Stimulated activated CD8-positive, alpha-beta memory T cell treated with anti-CD3 and anti-CD28 coated beads, Interleukin-15, amount 100 ng/mL, for 1 hour (primary cell): Measurements from ENCODE around the gene PRSS27.
"Not testable (repeated sequence)": the region's sequence is repeated elsewhere in the genome, so short reads cannot be mapped to it uniquely, and the experiment has no call there.

Experiments
- DNase-seq: peaks from one replicate; pipeline ENCODE4 v3.0.0-alpha.2; 2020; ENCODE audit warnings: low read depth

Gene PRSS27

DNA sequence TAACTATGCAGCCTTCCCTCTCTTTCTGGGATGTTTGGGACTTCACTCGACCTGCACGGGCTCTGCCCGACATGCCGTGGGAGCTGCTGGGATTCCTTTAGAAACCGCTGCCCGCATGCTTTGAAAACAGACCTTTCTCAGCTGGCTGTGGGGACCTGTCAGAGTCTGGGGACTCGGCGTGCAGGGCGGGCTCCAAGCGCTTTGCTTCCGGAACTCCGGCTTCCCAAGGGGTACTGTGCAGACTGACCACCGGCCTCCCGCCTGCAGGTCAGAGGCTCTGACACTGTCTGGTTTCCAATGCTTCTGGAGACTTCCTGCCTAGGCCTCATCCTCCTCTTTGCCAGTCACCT is 11.8 kb downstream of the PRSS27 start:
- DNase-seq, result no peak

- DNase-seq, result no peak
These were observed 12.4 kb downstream of the PRSS27 start for GRCh38 chr16:2707368-2708289.

DNA sequence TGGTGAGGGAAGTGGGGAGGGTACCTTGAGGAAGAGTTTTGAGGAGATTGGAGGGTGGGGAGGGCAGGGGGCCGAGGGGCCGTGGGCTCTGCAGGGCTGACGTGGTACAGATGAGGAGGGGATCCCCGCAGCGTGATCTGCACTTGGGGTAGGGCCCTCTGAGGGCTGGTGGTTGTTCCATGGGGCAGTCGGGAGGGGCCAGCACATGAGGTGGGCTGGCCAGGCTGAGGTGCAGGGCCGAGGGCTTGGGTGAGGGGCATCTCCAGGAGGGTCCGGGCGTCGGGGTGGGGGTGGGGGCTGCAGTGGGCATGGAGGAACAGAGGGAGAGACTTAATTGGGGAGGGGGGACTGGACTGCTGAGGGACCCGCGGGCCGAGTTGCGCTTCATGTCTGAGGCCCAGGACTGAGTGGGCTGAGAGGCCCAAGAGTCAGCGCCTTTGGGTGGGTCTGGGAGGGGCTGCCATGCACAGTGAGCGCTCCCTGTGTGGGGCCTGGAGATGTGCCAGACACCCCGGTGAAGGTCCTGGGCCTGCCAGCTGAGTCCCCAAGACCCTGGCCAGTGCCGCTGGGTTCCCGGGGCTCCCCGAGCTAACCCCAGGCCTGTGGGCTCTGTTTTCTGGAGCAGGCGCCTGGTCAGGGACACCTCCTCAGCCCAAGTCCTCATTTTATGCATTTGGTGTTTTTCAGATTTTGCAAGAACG is 13.3 kb downstream of the PRSS27 start:
- DNase-seq, result no peak

GRCh38 chr16:2706085-2706484 is 13.9 kb downstream of the PRSS27 start:
- no peak for DNase-seq

DNA sequence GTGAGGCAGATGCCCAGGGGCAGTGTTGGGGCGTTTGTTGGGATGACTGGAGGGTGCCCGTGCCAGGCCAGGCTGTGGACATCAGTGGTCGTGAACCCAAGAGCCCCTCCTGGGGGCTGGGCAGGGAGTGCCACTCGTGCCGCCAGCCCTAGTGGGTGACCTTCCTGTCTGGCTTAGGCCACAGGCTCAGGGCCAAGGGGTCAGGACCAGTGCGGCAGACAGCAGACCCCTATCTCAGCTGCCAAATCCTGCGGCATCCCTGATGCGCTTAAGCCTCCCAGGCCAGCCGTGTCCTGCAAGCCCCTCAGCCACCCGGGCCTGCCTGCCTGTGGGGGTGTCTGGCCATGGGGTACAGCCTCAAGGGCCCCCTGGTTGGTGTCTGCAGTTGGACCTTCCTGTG is 14.7 kb downstream of the PRSS27 start:
- DNase-seq, result no peak

- DNase-seq, result no peak
These were observed 15.1 kb downstream of the PRSS27 start for GRCh38 chr16:2704983-2705275.

GRCh38 chr16:2704166-2704982 is 15.7 kb downstream of the PRSS27 start:
- no peak for DNase-seq

- no peak for DNase-seq
These were observed 16.9 kb downstream of the PRSS27 start for GRCh38 chr16:2702871-2703745.

DNA sequence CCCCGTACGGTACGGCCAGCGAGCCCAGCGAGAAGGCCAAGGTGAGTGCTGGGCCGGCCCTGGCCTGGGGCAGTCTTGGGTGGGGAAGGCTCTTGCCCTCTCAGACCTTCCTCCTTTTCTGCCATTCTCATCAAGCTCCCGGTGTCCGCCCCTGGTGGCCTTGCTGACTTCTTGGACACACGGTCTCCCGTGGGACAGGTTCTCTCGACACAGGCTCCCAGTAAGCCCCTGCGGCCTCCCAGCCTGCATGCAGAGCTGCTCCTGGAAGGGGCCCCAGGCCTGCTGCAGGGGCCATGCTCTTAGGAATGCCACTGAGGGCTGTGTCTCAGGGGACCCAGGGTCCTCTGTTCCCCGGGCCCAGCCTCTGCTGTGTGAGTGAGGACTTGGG is 17.6 kb downstream of the PRSS27 start:
- DNase-seq, result no peak

- DNase-seq, result no peak
These were observed 18.1 kb downstream of the PRSS27 start for GRCh38 chr16:2701713-2702437.

DNA sequence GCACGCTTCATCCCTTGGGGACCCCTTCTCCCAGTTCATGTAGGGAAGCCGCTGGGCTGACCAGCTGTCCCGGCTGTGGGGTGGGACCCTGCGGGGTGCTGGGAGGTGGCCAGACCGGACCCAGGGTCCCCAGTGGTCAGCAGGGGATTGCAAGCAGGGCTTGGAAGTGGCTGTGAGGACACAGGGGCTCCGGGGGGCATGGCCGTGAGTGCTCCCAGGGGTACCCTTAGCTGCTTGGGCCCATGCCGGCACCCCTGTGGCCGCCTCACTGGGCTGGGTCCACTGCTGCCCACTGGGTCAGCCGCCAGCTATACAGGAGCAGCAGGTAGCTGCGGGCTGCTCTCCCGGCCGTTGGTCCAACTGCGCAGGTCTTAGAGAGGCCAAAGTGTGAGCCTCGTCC is 18.8 kb downstream of the PRSS27 start:
- no peak for DNase-seq

DNA sequence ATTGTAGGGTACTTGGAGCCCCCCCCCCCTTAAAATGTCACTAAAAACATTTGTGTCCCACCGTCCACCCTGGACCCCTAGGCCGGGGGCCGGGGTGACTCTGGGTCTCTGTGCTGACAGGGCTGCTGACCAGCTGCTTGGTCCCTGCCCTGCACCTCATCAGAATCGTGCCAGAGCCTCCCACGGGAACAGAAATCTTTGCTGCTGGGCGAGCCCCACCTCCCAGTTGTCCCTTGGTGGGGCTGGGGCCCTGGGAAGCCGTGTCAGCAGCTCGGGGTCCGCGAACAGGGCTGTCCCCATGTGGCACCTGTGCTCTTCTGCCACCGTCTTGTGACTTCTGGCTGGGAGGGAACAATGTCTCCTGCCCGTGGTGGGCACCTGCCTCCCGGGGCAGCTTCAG is 19.2 kb downstream of the PRSS27 start:
- DNase-seq, result no peak

DNA sequence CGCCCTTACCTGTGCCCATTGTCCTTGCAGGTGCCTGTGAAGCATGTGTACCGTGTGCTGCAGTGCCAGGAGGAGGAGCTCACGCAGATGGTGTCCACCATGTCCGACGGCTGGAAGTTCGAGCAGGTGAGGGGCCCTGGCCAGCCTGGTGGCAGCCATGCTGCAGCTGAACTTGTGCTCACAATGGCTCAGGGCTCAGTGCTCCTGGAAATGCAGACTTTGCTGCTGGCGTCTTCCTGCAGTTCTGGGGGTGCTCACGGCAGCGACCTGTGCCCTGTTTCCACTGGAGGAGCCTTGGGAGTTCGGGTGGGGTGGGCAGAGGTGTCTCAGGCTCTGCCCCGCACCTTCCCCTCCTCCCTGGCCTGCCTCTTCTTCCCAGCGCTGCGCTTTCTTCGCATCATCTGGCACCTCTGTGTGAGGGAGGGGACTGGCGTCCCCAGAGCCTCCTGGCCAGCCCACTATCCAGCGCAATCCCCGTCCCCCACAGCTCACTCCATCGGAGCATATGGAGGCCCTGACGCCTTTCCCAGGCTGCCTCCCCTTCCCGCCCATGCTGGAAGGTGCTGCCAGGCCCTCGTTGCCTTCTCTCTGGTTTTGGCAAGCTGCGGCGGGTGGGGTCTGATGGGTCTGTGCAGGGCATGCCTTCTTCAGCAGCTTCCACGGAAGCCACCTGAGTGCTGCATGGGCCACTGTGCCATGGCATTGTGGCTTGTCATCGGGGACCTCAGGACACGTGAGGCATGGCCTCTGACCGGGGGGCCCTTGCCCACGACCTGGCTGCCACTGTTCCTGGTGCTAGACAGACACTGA is 20.0 kb downstream of the PRSS27 start:
- no peak for DNase-seq

GRCh38 chr16:2698965-2699750 is 20.9 kb downstream of the PRSS27 start:
- DNase-seq, result no peak

- no peak for DNase-seq
These were observed 21.7 kb downstream of the PRSS27 start for GRCh38 chr16:2698103-2698870.

DNA sequence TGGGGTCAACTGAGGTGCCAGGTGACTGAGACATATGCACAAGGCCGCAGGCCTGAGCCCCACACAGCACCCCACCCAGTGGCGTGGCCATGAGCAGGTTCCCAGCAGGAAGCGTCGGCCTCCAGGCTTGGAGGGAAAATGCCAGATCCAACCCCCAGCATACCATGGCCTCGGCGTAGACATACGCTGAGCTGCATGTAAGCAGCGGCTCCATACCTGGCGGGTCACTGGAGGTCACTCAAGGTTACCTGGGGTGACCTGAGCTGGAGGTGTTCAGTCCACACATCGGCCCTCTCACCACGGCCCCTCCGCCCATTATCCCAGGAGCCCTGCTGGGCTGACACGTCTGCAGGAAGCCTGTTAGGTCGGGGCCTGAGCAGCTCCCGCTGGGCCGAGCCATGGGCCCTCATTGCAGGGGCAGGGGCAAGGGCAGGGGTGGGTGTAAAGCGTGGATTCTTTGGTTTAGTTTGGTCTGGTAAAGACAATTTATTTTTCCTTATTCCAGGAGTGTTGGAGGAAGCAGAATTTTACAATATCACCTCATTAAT is 22.5 kb downstream of the PRSS27 start:
- no peak for DNase-seq

DNA sequence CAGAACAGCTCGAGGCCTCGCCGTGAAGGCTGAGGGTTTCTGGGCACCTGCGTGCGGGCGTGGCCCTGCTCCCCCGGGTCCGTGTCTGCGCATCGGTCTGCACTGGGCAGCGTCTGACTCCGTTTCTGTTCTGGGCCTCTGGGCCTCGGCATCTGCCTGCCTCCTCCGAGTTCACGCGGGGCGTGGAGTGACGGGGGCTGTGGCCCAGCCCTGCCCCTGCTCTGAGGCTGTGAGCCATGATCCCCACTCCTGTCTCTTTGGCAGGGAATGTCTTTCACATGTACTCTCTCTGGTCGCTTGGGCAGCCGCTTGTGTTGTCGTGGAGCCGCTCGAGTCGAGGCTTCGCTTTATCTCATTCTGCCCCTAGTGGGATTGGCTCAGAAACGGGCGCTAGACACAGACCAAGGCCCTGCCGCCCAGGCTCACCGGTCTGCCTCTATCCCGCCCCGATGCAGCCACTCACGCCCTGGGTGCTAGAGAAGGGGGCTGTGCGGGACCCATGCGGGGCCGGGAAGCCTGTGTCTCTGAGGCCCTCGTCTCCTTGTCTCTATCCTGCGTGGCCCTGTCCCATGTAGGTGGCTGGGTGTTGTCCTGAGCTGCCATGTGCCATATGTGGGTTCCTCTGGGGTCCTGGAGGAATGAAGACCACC is 23.3 kb downstream of the PRSS27 start:
- not testable (repeated sequence) for DNase-seq
